HEK293T (cell line): ENCODE results near the gene RPL18A.

Experiments
- BHLHE40 ChIP-seq: fragments of 450-650 bp; IDR thresholded peaks from 2 replicates; pipeline ENCODE4 v1.6.1; 2016; ENCODE audit warnings: mild to moderate bottlenecking, moderate library complexity, borderline replicate concordance
- CTBP1 ChIP-seq: fragments of 450-650 bp; IDR thresholded peaks from 2 replicates; pipeline ENCODE4 v1.6.1; 2016; ENCODE audit warnings: borderline replicate concordance
- ELF4 ChIP-seq: fragments of 450-650 bp; IDR thresholded peaks from 2 replicates; pipeline ENCODE4 v1.6.1; 2017; ENCODE audit warnings: antibody characterized with exemption
- FOXK2 ChIP-seq: fragments of 450-650 bp; IDR thresholded peaks from 2 replicates; pipeline ENCODE4 v1.6.1; 2016; ENCODE audit warnings: mild to moderate bottlenecking
- FOXM1 ChIP-seq: fragments of 450-650 bp; IDR thresholded peaks from 2 replicates; pipeline ENCODE4 v1.6.1; 2017; ENCODE audit warnings: mild to moderate bottlenecking, borderline replicate concordance
- LEF1 ChIP-seq: fragments of 450-650 bp; IDR thresholded peaks from 2 replicates; pipeline ENCODE4 v1.6.1; 2017; ENCODE audit warnings: mild to moderate bottlenecking, borderline replicate concordance
- NFRKB ChIP-seq: fragments of 450-650 bp; IDR thresholded peaks from 2 replicates; pipeline ENCODE4 v1.6.1; 2016; ENCODE audit warnings: mild to moderate bottlenecking, moderate library complexity
- PKNOX1 ChIP-seq: fragments of 450-650 bp; IDR thresholded peaks from 2 replicates; pipeline ENCODE4 v1.6.1; 2016
- SP1 ChIP-seq: fragments of 450-650 bp; IDR thresholded peaks from 2 replicates; pipeline ENCODE4 v1.6.1; 2017
- SUZ12 ChIP-seq: fragments of 450-650 bp; IDR thresholded peaks from 2 replicates; pipeline ENCODE4 v1.6.1; 2016; ENCODE audit warnings: mild to moderate bottlenecking
- TARDBP ChIP-seq: fragments of 450-650 bp; IDR thresholded peaks from 2 replicates; pipeline ENCODE4 v1.6.1; 2016

GRCh38 chr19:17863520-17864182 is 3.9 kb downstream of the RPL18A start:
- TF ChIP-seq TARDBP (no peak), FOXK2 (no peak), SP1 (no peak), ELF4 (no peak), PKNOX1 (no peak), FOXM1 (no peak), CTBP1 (no peak), SUZ12 (no peak), LEF1 (no peak), NFRKB (no peak), BHLHE40 (no peak)
